Nephron progenitor cell (in vitro differentiated cells): Measurements from ENCODE around the gene SRGAP3.

Experiments
- DNase-seq: peaks from one replicate; pipeline ENCODE4 v3.0.0; 2021
- H3K27ac Mint-ChIP-seq: 2 replicates; pipeline ENCODE4 v1.8.0; 2021; ENCODE audit warnings: mild to moderate bottlenecking, moderate library complexity, mixed read lengths
- H3K27me3 Mint-ChIP-seq: 2 replicates; pipeline ENCODE4 v1.8.0; 2021; ENCODE audit warnings: mild to moderate bottlenecking, low read depth, mixed read lengths; ENCODE audit not compliant: poor library complexity
- H3K36me3 Mint-ChIP-seq: 2 replicates; pipeline ENCODE4 v1.8.0; 2021; ENCODE audit warnings: low read depth, mixed read lengths
- H3K4me1 Mint-ChIP-seq: 2 replicates; pipeline ENCODE4 v1.8.0; 2021; ENCODE audit warnings: mixed read lengths
- H3K4me3 Mint-ChIP-seq: 2 replicates; pipeline ENCODE4 v1.8.0; 2021; ENCODE audit warnings: mild to moderate bottlenecking, moderate library complexity, mixed read lengths
- H3K9me3 Mint-ChIP-seq: 2 replicates; pipeline ENCODE4 v1.8.0; 2021; ENCODE audit warnings: mild to moderate bottlenecking, moderate library complexity, mixed read lengths
- TF ChIP-seq, protein P1 (sequence below): fragments of 200-600 bp; sonication (generic); IDR thresholded peaks from 2 replicates; pipeline ENCODE4 v1.5.0; 2021; ENCODE audit warnings: antibody characterized with exemption

The SRGAP3 gene

DNA sequence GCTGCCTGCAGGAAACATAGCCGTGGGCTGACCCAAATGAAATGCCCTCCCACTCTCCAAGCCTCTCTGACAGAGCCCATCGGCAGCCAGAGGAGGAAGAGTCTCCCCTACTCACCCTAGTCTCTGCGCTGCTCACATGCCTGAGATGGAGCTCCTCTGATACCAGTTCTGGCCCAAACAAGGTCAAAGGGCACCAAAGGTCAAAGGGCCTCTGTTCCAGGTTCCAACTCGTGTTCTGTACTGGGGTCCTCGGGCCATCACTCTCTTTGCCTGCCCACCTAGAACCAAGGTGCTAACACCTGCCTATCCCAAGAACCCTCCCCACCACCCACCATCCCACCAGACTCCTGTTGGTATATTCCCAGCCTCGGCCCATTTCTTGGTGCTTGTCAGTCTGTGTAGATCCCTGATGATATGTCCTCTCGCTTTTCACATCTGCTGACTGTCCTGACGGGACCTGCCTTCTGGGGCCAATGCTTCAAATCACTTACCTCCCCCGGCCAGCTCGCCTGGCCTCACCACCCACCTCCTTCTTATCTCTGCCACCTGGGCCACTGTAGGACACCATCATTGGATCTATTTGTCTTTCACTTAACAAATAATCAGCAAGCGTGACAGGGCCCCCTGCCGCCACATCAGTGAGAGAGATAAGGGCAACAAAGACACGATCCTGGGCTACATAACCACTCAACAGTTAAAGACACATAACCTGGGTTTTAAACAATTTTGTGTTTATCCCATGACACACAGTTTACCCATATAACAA lies 90.4 kb downstream of the SRGAP3 start:
- peaks cover 6% of the 10 kb centered on the region for H3K36me3 Mint-ChIP-seq
- DNase-seq, result no peak
- no peak overlapping the region for H3K4me3 Mint-ChIP-seq
- H3K4me1 Mint-ChIP-seq, result peaks cover 62% of the 10 kb centered on the region
- H3K9me3 Mint-ChIP-seq, result peaks cover 9% of the 10 kb centered on the region
- TF ChIP-seq, protein P1, sequence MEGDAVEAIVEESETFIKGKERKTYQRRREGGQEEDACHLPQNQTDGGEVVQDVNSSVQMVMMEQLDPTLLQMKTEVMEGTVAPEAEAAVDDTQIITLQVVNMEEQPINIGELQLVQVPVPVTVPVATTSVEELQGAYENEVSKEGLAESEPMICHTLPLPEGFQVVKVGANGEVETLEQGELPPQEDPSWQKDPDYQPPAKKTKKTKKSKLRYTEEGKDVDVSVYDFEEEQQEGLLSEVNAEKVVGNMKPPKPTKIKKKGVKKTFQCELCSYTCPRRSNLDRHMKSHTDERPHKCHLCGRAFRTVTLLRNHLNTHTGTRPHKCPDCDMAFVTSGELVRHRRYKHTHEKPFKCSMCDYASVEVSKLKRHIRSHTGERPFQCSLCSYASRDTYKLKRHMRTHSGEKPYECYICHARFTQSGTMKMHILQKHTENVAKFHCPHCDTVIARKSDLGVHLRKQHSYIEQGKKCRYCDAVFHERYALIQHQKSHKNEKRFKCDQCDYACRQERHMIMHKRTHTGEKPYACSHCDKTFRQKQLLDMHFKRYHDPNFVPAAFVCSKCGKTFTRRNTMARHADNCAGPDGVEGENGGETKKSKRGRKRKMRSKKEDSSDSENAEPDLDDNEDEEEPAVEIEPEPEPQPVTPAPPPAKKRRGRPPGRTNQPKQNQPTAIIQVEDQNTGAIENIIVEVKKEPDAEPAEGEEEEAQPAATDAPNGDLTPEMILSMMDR, result no peak
- no peaks in the 10 kb centered on the region for H3K27me3 Mint-ChIP-seq
- H3K27ac Mint-ChIP-seq, result peak overlapping the region; percentile 85

DNA sequence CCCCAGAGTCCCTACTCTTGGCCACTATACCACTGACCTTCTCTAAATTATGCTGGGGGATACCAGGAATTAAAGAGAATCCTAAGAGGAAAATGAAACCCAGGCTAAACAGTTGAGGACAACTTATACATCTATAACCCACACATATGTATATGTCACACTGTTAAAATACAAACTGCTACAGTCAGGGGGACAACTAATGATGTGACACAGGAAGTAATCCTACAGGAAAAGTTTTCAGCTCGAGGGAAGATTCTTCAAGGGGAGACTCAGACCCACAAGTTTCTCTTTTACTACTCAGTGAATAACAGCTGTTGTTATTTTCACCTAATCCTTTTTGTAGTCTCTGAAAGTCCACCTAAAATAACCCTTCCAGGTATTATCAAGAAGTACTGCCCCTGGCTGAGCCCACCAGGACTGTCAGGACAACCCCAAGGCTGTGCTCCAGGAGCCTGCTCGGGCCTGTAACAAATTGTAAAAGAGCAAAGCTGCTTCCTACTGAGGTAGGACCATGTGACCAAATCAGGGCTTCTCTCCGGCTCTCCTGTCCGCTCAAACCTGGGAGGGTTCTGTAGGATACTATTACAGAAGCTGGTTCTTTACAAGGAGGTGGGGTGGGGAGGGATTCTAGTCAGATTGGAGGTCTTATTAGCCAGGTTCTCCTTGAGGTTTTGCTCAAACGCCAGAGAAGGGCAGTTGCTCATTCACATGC lies 91.6 kb downstream of the SRGAP3 start:
- no peak for DNase-seq
- Mint-ChIP-seq H3K27me3 (no peaks in the 10 kb centered on the region), H3K4me1 (peaks cover 70% of the 10 kb centered on the region), H3K27ac (peak overlapping the region; percentile 85), H3K9me3 (peaks cover 11% of the 10 kb centered on the region), H3K36me3 (peaks cover 6% of the 10 kb centered on the region), H3K4me3 (no peak overlapping the region)
- TF ChIP-seq, protein P1, result no peak

DNA sequence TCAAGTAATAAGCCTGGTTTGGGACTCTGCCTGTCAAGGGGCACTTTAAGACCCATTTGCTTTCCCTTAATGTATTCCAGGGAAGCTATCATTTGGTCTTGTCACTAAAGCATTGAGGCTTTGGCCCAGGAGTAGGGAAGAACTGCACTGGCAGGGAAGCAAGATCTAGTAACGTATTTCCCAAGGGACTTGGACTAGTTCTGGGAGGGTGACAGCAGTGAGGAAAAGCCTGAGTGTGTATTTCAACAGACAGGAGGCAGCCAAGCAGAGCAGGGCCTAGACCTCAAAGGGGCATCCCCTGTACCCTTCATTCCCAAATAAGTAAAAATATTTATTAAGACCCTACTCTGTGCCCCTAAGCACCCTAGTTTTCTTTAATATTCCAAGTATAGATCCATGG lies 92.8 kb downstream of the SRGAP3 start:
- Mint-ChIP-seq H3K4me3 (no peak overlapping the region), H3K4me1 (peaks cover 70% of the 10 kb centered on the region), H3K27me3 (peaks cover 5% of the 10 kb centered on the region), H3K27ac (no peak overlapping the region), H3K36me3 (peaks cover 15% of the 10 kb centered on the region), H3K9me3 (peaks cover 20% of the 10 kb centered on the region)
- TF ChIP-seq, protein P1, result no peak
- no peak for DNase-seq

DNA sequence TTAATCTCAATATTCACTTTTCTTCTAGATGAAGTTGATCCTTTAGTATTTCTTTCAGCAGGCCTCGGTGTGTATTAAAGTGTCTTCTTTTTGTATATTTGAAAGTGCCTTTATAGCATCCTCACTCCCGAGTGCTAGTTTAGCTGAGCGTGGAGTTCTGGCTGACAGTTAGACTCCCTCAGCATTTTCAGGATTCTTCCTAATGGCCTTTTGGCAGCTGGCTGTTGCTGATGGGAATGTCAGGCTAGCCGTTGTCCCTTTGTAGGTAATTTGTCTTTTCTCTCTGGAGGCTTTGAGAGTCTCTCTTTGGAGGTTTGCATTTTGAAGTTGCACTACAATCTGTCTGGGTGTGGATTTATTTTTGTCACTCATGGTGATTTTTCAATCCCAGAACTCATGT lies 94.4 kb downstream of the SRGAP3 start:
- DNase-seq, result no peak
- peaks cover 31% of the 10 kb centered on the region for H3K36me3 Mint-ChIP-seq

DNA sequence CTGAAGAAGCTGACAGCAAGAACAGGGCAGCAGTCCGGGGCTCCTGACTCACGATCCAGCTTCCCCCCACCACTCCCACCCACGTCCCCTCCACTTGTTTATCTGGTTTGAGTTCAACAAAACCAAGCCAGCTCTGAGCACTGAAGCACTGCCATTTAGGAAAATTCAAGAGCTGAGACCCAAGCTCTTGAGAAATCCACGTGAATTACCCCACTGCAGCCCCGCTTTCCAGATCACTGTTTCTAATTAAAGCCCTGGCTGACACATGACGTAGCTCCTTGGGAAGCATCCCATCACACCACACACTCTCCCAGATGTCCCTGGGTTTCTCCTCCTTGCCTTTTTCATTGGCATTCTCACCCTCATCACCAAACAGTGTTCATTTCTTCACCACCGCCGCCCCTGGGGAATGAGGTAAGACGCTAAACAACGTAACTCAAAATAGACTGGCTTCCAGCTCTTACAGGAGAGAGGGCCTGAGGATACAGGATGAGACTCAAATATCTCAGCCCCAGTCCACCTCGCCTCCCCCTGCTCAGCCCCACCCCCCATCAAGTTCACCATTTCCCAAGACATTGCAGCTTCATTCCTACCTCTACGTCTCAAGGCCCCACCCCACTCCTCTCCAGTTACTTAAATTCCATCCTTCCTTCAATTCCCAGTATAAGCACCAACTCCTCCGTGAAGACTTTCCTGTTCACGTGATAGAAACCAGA lies 95.4 kb downstream of the SRGAP3 start:
- TF ChIP-seq, protein P1, result no peak
- Mint-ChIP-seq H3K4me3 (peak overlapping the region; percentile 40), H3K27ac (peak overlapping the region; percentile 78), H3K9me3 (peaks cover 39% of the 10 kb centered on the region), H3K4me1 (peaks cover 62% of the 10 kb centered on the region), H3K27me3 (peaks cover 8% of the 10 kb centered on the region), H3K36me3 (peaks cover 39% of the 10 kb centered on the region)
- DNase-seq, result no peak

More for the DNA sequence above, 94.4 kb downstream of the SRGAP3 start:
- TF ChIP-seq, protein P1, result no peak
- Mint-ChIP-seq H3K4me1 (peaks cover 67% of the 10 kb centered on the region), H3K27ac (peak overlapping the region; percentile 7), H3K4me3 (no peak overlapping the region), H3K27me3 (peaks cover 8% of the 10 kb centered on the region), H3K9me3 (peaks cover 35% of the 10 kb centered on the region)
